Endothelial cell of umbilical vein (primary cell): Measurements from ENCODE around the gene TMEM178B. TPM values are rescaled to one million over a fixed set of nuclear protein-coding genes. Genes with fewer than 3 reads are reported as not detected.

Experiments used
- BruUV-seq: library from RNA; stranded (reverse); fragments of 400-500 nt; replicated peaks from 2 replicates; lab custom pipeline; 2021; lab: Mats Ljungman, UMichigan
- CTCF ChIA-PET: fragments of 300-600, 350-600 bp; sonication (Branson Sonifier 250); formaldehyde crosslinking; loops from one replicate; lab custom pipeline; 2021; ENCODE audit warnings: antibody characterized with exemption, inconsistent platforms; lab: Charles Lee
- POLR2A ChIA-PET: fragments of 300-600, 350-600 bp; sonication (Branson Sonifier 250); formaldehyde crosslinking; loops from one replicate; lab custom pipeline; 2021; ENCODE audit warnings: antibody characterized with exemption, inconsistent platforms; lab: Charles Lee
- DNase-seq: peaks from one replicate; pipeline ENCODE4 v3.0.0-alpha.2; 2011; ENCODE audit warnings: low read depth, low spot score
- FAIRE-seq: peaks from 2 replicates; lab custom pipeline; 2011; peaks lifted over from hg19 to GRCh38; lab: Jason Lieb, UNC
- H2AFZ ChIP-seq: 2 replicates; pipeline ENCODE4 v1.6.0; 2012; ENCODE audit warnings: low read depth, low read length, control low read depth, inconsistent platforms
- H3K27ac ChIP-seq: 2 replicates; pipeline ENCODE4 v1.5.1; 2011; ENCODE audit warnings: low read depth, mild to moderate bottlenecking, control low read depth, low read length, moderate library complexity; ENCODE audit not compliant: insufficient read depth
- H3K27me3 ChIP-seq, 2 experiments: 2 replicates each; pipeline versions ENCODE4 v1.6.0 to v1.6.1; 2011; ENCODE audit warnings: low read length in 2 of 2, mixed read lengths in 1 of 2; ENCODE audit not compliant: control insufficient read depth in 2 of 2, insufficient read depth in 2 of 2
- H3K36me3 ChIP-seq, 2 experiments: 2 replicates in 1 of 2; 3 replicates in 1 of 2; pipeline ENCODE4 v1.5.1; 2011; ENCODE audit warnings: low read length in 2 of 2, mild to moderate bottlenecking in 1 of 2, moderate library complexity in 1 of 2; ENCODE audit not compliant: control insufficient read depth in 2 of 2, insufficient read depth in 2 of 2; ENCODE audit errors: extremely low read depth in 1 of 2
- H3K4me1 ChIP-seq: 3 replicates; pipeline ENCODE4 v1.5.1; 2011; ENCODE audit warnings: mild to moderate bottlenecking, low read length; ENCODE audit not compliant: control insufficient read depth, insufficient read depth; ENCODE audit errors: extremely low read depth
- H3K4me2 ChIP-seq: 2 replicates; pipeline ENCODE4 v1.6.1; 2011; ENCODE audit warnings: low read length, control low read depth, mixed read lengths; ENCODE audit not compliant: insufficient read depth
- H3K4me3 ChIP-seq, 3 experiments: fragments of 200-600 bp in 1 of 3; sonication (generic), shearing (Covaris generic) in 1 of 3; replicated peaks in 1 of 3; 2 replicates each; pipeline ENCODE4 v1.5.1; 2011 to 2016; ENCODE audit warnings: control low read depth in 3 of 3, low read length in 3 of 3, mild to moderate bottlenecking in 2 of 3, inconsistent platforms in 1 of 3, low read depth in 1 of 3, moderate library complexity in 1 of 3; ENCODE audit not compliant: insufficient read depth in 1 of 3
- H3K79me2 ChIP-seq: 2 replicates; pipeline ENCODE4 v1.6.0; 2012; ENCODE audit warnings: low read length, inconsistent platforms; ENCODE audit not compliant: control insufficient read depth, insufficient read depth
- H3K9ac ChIP-seq: replicated peaks from 2 replicates; pipeline ENCODE3; 2011; ENCODE audit warnings: low read length, control low read depth; ENCODE audit not compliant: insufficient read depth; ENCODE audit errors: extremely low read depth
- H3K9me1 ChIP-seq: replicated peaks from 3 replicates; pipeline ENCODE4 v1.6.0; 2011; ENCODE audit warnings: mild to moderate bottlenecking, low read length; ENCODE audit not compliant: control insufficient read depth, insufficient read depth; ENCODE audit errors: extremely low read depth
- H3K9me3 ChIP-seq: replicated peaks from 2 replicates; pipeline ENCODE4 v1.5.1; 2012; ENCODE audit warnings: low read length, inconsistent platforms; ENCODE audit not compliant: control insufficient read depth, insufficient read depth
- H4K20me1 ChIP-seq: replicated peaks from 2 replicates; pipeline ENCODE3; 2011; ENCODE audit warnings: mild to moderate bottlenecking, low read length; ENCODE audit not compliant: control insufficient read depth, insufficient read depth; ENCODE audit errors: extremely low read depth
- CTCF ChIP-seq, 2 donors: IDR thresholded peaks; 1 replicate in 1 of 2; 2 replicates in 1 of 2; pipeline ENCODE4 v1.5.1; 2011; ENCODE audit warnings: low read length in 2 of 2, mild to moderate bottlenecking in 2 of 2, moderate library complexity in 2 of 2, control low read depth in 1 of 2, inconsistent platforms in 1 of 2, low read depth in 1 of 2; ENCODE audit not compliant: insufficient read depth in 1 of 2; ENCODE audit errors: extremely low read depth in 1 of 2
- EZH2 ChIP-seq: IDR thresholded peaks from 2 replicates; pipeline ENCODE4 v1.6.1; 2012; ENCODE audit warnings: borderline replicate concordance, low read depth, mild to moderate bottlenecking, moderate library complexity, low read length, inconsistent platforms; ENCODE audit not compliant: severe bottlenecking
- FOS ChIP-seq: IDR thresholded peaks from 2 replicates; pipeline ENCODE4 v1.6.1; 2011; ENCODE audit warnings: mild to moderate bottlenecking, low read length, moderate library complexity, borderline replicate concordance; ENCODE audit not compliant: insufficient read depth
- GATA2 ChIP-seq: IDR thresholded peaks from 2 replicates; pipeline ENCODE4 v1.7.0; 2011; ENCODE audit warnings: low read depth, mild to moderate bottlenecking, moderate library complexity, mixed read lengths, low read length; ENCODE audit not compliant: insufficient read length, insufficient read depth
- JUN ChIP-seq: IDR thresholded peaks from 2 replicates; pipeline ENCODE4 v1.6.1; 2011; ENCODE audit warnings: borderline replicate concordance, low read depth; ENCODE audit not compliant: insufficient read length, insufficient read depth
- POLR2A ChIP-seq: IDR thresholded peaks from 2 replicates; pipeline ENCODE4 v1.6.1; 2012; ENCODE audit warnings: low read depth, mild to moderate bottlenecking, control low read depth, low read length
- POLR2AphosphoS5 ChIP-seq: IDR thresholded peaks from 2 replicates; pipeline ENCODE4 v1.6.1; 2012; ENCODE audit warnings: low read depth, mild to moderate bottlenecking, control low read depth, low read length, moderate library complexity; ENCODE audit not compliant: insufficient read depth
- dilution Hi-C: fragments of 300-500 bp; cut with MboI; formaldehyde crosslinking; loops from one replicate; pipeline ENCODE4 v1.15.0; 2019; ENCODE audit warnings: low sequenced_read_pairs; ENCODE audit not compliant: extremely low pct_ligation_motif_present
- intact Hi-C: fragments of 100-400 bp; cut with micrococcal nuclease; formaldehyde crosslinking; loops from one replicate; pipeline ENCODE4 v1.10.0; 2022
- polyA plus RNA-seq, 4 experiments: library from polyadenylated mRNA; depleted of rRNA in 3 of 4; stranded (reverse) in 3 of 4; unstranded in 1 of 4; fragments of >200 nt; gene quantifications; 2 replicates each; pipeline versions ENCODE4 v1.2.1 to v1.2.3, GENCODE V29; 2011 to 2012; ENCODE audit warnings: missing spikeins in 1 of 4
- total RNA-seq: library from RNA; stranded (reverse); gene quantifications from 2 replicates; pipeline ENCODE4 v1.2.3, GENCODE V29; 2021
- TF ChIP-seq, protein P1 (sequence below): IDR thresholded peaks from 2 replicates; pipeline ENCODE4 v1.6.1; 2011; ENCODE audit not compliant: insufficient read depth, insufficient read length

TMEM178B gene
- total and polyA plus RNA-seq, 2 donors (not counting 3 experiments of a cell fraction or from before 2014, with no cell fraction given), result not detected

DNA sequence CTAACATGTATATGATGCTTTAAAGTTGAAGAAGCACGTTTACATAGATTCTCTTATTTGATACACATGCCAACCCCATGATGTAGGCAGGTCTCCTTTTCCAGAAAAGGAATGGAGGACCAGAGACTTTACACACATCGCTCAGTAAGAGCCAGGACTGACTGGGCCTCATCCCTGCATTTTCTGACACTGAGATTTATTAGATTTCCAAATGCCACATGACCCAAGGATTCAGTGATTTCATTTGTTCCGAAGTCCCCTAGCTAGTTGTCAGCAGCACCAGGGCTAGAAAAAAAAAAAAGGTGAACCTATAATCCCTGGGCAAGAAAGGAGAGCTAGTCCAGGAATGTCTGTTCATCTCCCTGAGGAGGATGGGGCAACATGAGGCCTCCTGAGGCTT is 334.0 kb downstream of the TMEM178B start:
- no peaks in the 10 kb centered on the region for H3K27me3 ChIP-seq
- FAIRE-seq (no peak), DNase-seq (no peak)
- intact Hi-C loops, result no loop called here
- no peaks in the 10 kb centered on the region for H3K9me1 ChIP-seq
- no peak for TF ChIP-seq EZH2
- TF ChIP-seq CTCF (IDR thresholded peaks at IDR 0.05; ENCODE audit: extremely low read depth in 1 of 2, insufficient read depth in 1 of 2, low read depth in 1 of 2, low read length in 2 of 2), result no peak
- TF ChIP-seq, protein P1, sequence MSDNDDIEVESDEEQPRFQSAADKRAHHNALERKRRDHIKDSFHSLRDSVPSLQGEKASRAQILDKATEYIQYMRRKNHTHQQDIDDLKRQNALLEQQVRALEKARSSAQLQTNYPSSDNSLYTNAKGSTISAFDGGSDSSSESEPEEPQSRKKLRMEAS, result no peak
- no peak for TF ChIP-seq POLR2A
- TF ChIP-seq GATA2, result no peak
- POLR2A ChIA-PET, result no interaction called here
- no peaks in the 10 kb centered on the region for H4K20me1 ChIP-seq
- dilution Hi-C loops, result no loop called here
- no TSS peak for BruUV-seq
- no peak overlapping the region for H3K9ac ChIP-seq
- H3K79me2 ChIP-seq, result no peaks in the 10 kb centered on the region
- H3K4me2 ChIP-seq, result no peak overlapping the region
- H3K4me1 ChIP-seq, result no peaks in the 10 kb centered on the region
- CTCF ChIA-PET, result no interaction called here
- H3K36me3 ChIP-seq, result no peaks in the 10 kb centered on the region
- no peak overlapping the region for H3K27ac ChIP-seq
- H3K9me3 ChIP-seq, result no peaks in the 10 kb centered on the region
- no peak overlapping the region for H3K4me3 ChIP-seq
- H2AFZ ChIP-seq, result no peak overlapping the region

DNA sequence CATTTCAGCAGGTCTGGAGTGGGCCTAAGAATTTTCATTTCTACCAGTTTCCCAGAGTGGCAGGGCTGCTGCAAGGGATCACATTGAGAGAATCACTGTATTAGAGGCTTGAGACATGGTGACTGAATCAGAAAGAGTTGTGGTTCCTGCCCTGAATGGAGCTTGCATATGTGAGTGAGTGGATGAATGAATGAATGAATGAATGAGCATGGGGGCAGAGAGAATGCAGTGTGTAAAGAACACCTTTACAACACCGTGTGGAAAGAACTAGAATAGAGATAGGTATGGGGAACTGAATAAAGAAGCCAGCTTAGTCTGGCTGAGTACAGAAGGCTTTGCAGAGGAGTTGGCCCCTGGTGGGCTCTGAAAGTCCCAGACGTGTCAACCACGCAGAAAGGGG is 334.6 kb downstream of the TMEM178B start:
- no peak overlapping the region for H3K9ac ChIP-seq
- H3K27me3 ChIP-seq, result no peaks in the 10 kb centered on the region
- H3K4me2 ChIP-seq, result no peak overlapping the region
- dilution Hi-C loops, result no loop called here
- H3K9me3 ChIP-seq, result no peaks in the 10 kb centered on the region
- ChIA-PET POLR2A (no interaction called here), CTCF (no interaction called here)
- no TSS peak for BruUV-seq
- FAIRE-seq (no peak), DNase-seq (no peak)
- H3K27ac ChIP-seq, result no peak overlapping the region
- no peak overlapping the region for H2AFZ ChIP-seq
- H3K4me3 ChIP-seq, result no peak overlapping the region
- H3K9me1 ChIP-seq, result no peaks in the 10 kb centered on the region
- H4K20me1 ChIP-seq, result no peaks in the 10 kb centered on the region
- TF ChIP-seq JUN (no peak), FOS (no peak), POLR2AphosphoS5 (no peak), EZH2 (no peak), CTCF (IDR thresholded peaks at IDR 0.05; ENCODE audit: extremely low read depth in 1 of 2, insufficient read depth in 1 of 2, low read depth in 1 of 2, low read length in 2 of 2) (no peak), POLR2A (no peak)
- intact Hi-C loops, result no loop called here
- no peaks in the 10 kb centered on the region for H3K79me2 ChIP-seq
- no peaks in the 10 kb centered on the region for H3K36me3 ChIP-seq
- no peaks in the 10 kb centered on the region for H3K4me1 ChIP-seq
